SK-N-SH treated with all-trans-retinoic acid at 6 μM for 48 hours (cell line): ENCODE measurements around the gene UBXN1.

Experiments used
- ATAC-seq: fragments of 200-7000 bp; cut with Tn5 transposase; 3 replicates; pipeline ENCODE4 v1.9.1; 2020; ENCODE audit warnings: mild to moderate bottlenecking, moderate library complexity
- BACH2 ChIP-seq: fragments of 250-450 bp; sonication (Bioruptor Pico); IDR thresholded peaks from 2 replicates; pipeline ENCODE4 v1.9.0; 2021; ENCODE audit warnings: mild to moderate bottlenecking, borderline replicate concordance
- CSDC2 ChIP-seq: fragments of 250-450 bp; sonication (Bioruptor Pico); IDR thresholded peaks from 2 replicates; pipeline ENCODE4 v1.5.0; 2020; ENCODE audit warnings: mild to moderate bottlenecking, moderate library complexity
- ESRRG ChIP-seq: fragments of 250-450 bp; sonication (Bioruptor Pico); IDR thresholded peaks from 2 replicates; pipeline ENCODE4 v1.6.1; 2021; ENCODE audit warnings: mild to moderate bottlenecking
- GLIS3 ChIP-seq: fragments of 250-450 bp; sonication (Bioruptor Pico); IDR thresholded peaks from 2 replicates; pipeline ENCODE4 v1.5.0; 2020; ENCODE audit warnings: mild to moderate bottlenecking, moderate library complexity
- ISL1 ChIP-seq: fragments of 250-450 bp; sonication (Bioruptor Pico); IDR thresholded peaks from 2 replicates; pipeline ENCODE4 v2.1.2; 2022; ENCODE audit warnings: mild to moderate bottlenecking, moderate library complexity
- PPARA ChIP-seq: fragments of 250-450 bp; sonication (Bioruptor Pico); IDR thresholded peaks from 2 replicates; pipeline ENCODE4 v1.5.0; 2020; ENCODE audit warnings: mild to moderate bottlenecking, borderline replicate concordance
- RARB ChIP-seq: fragments of 250-450 bp; sonication (Bioruptor Pico); IDR thresholded peaks from 2 replicates; pipeline ENCODE4 v1.8.0; 2021; ENCODE audit warnings: mild to moderate bottlenecking, moderate library complexity
- SNAI2 ChIP-seq: fragments of 250-450 bp; sonication (Bioruptor Pico); IDR thresholded peaks from 2 replicates; pipeline ENCODE4 v1.5.0; 2020; ENCODE audit warnings: mild to moderate bottlenecking, moderate library complexity
- TCF4 ChIP-seq: fragments of 250-450 bp; sonication (Bioruptor Pico); IDR thresholded peaks from 2 replicates; pipeline ENCODE4 v1.8.0; 2021; ENCODE audit warnings: mild to moderate bottlenecking, moderate library complexity, borderline replicate concordance
- TOX ChIP-seq: fragments of 250-450 bp; sonication (Bioruptor Pico); IDR thresholded peaks from 2 replicates; pipeline ENCODE4 v1.8.0; 2021; ENCODE audit warnings: mild to moderate bottlenecking, moderate library complexity, borderline replicate concordance
- ZFP3 ChIP-seq: fragments of 250-450 bp; sonication (Bioruptor Pico); IDR thresholded peaks from 2 replicates; pipeline ENCODE4 v1.5.0; 2020; ENCODE audit warnings: mild to moderate bottlenecking, moderate library complexity
- ZFP30 ChIP-seq: fragments of 450-650 bp; formaldehyde crosslinking; IDR thresholded peaks from 2 replicates; pipeline ENCODE4 v1.5.0; 2022; ENCODE audit warnings: mild to moderate bottlenecking, moderate library complexity
- ZNF565 ChIP-seq: fragments of 450-650 bp; formaldehyde crosslinking; conservative IDR thresholded peaks from 2 replicates; pipeline ENCODE4 v1.5.0; 2020; ENCODE audit warnings: low read depth, mild to moderate bottlenecking, moderate library complexity
- ZNF70 ChIP-seq: fragments of 450-650 bp; formaldehyde crosslinking; IDR thresholded peaks from 2 replicates; pipeline ENCODE4 v1.5.0; 2020; ENCODE audit warnings: mild to moderate bottlenecking, moderate library complexity
- ZNF8 ChIP-seq: fragments of 450-650 bp; formaldehyde crosslinking; IDR thresholded peaks from 2 replicates; pipeline ENCODE4 v1.5.0; 2020; ENCODE audit warnings: mild to moderate bottlenecking, moderate library complexity
- TF ChIP-seq, protein P1 (sequence below): fragments of 250-450 bp; sonication (Bioruptor Pico); IDR thresholded peaks from 2 replicates; pipeline ENCODE4 v1.8.0; 2020; ENCODE audit warnings: mild to moderate bottlenecking, moderate library complexity, borderline replicate concordance
- TF ChIP-seq, protein P2 (sequence below): fragments of 250-450 bp; sonication (Bioruptor Pico); IDR thresholded peaks from 2 replicates; pipeline ENCODE4 v1.5.0; 2020; ENCODE audit warnings: mild to moderate bottlenecking, moderate library complexity
- TF ChIP-seq, protein P3 (sequence below): fragments of 250-450 bp; sonication (Bioruptor Pico); IDR thresholded peaks from 2 replicates; pipeline ENCODE4 v1.5.1; 2021; ENCODE audit warnings: mild to moderate bottlenecking, moderate library complexity
- TF ChIP-seq, protein P4 (sequence below): fragments of 250-450 bp; sonication (Bioruptor Pico); IDR thresholded peaks from 2 replicates; pipeline ENCODE4 v1.8.0; 2021; ENCODE audit warnings: low read depth, mild to moderate bottlenecking, moderate library complexity, borderline replicate concordance

UBXN1 gene

DNA sequence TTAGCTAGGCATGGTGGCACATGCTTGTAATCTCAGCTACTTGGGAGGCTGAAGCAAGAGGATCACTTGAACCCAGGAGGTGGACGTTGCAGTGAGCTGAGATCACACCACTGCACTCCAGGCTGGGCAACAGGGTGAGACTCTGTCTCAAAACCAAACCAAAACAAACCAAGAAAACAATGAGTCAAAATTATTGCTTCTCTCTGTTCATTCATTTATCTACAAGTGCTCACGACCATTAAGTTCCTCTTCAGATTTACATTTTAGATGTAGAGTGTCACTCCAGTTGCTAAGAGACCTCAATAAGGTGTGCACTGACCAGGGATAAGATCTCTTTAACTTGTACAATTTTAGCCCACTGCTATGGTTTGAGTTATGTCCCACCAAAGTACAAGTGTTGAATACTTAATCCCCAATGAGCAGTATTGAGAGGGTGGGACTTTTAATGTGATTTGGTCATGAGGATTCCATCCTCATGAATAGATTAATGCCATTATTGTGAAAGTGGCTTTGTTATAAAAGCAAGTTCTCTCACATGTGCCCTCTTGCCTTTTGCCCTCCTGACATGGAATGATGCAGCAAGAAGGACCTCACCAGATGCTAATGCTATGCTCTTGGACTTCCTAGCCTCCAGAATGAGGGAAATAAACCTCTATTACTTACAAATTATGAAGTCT, 40.6 kb upstream of the UBXN1 start (continued):
- TF ChIP-seq PPARA (CRISPR knock-in tag) (no peak), GLIS3 (no peak), ZNF8 (CRISPR knock-in tag) (no peak), RARB (no peak)
- TF ChIP-seq, protein P1, sequence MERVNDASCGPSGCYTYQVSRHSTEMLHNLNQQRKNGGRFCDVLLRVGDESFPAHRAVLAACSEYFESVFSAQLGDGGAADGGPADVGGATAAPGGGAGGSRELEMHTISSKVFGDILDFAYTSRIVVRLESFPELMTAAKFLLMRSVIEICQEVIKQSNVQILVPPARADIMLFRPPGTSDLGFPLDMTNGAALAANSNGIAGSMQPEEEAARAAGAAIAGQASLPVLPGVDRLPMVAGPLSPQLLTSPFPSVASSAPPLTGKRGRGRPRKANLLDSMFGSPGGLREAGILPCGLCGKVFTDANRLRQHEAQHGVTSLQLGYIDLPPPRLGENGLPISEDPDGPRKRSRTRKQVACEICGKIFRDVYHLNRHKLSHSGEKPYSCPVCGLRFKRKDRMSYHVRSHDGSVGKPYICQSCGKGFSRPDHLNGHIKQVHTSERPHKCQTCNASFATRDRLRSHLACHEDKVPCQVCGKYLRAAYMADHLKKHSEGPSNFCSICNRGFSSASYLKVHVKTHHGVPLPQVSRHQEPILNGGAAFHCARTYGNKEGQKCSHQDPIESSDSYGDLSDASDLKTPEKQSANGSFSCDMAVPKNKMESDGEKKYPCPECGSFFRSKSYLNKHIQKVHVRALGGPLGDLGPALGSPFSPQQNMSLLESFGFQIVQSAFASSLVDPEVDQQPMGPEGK (CRISPR knock-in tag): no peak

DNA sequence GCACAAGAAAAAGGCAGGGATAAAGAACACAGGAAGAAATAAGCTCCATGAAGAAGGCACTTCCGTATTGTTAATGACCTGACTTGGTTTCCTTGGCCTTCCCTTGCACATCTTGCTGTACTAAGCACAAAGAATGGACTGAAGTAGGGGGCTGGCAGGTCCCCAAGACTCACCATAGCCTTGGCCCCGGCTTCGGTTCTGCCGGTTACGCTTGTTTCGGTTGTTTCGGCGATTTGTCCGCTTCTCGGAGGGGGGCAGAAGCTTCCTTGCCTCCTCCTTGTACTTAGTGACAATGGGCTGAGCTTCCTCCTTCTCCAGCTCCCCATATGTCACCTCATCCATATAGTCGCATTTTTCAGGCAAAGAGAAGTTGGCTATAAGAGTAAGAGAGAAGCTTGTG, 37.9 kb upstream of the UBXN1 start:
- ATAC-seq: no peak
- TF ChIP-seq, protein P2, sequence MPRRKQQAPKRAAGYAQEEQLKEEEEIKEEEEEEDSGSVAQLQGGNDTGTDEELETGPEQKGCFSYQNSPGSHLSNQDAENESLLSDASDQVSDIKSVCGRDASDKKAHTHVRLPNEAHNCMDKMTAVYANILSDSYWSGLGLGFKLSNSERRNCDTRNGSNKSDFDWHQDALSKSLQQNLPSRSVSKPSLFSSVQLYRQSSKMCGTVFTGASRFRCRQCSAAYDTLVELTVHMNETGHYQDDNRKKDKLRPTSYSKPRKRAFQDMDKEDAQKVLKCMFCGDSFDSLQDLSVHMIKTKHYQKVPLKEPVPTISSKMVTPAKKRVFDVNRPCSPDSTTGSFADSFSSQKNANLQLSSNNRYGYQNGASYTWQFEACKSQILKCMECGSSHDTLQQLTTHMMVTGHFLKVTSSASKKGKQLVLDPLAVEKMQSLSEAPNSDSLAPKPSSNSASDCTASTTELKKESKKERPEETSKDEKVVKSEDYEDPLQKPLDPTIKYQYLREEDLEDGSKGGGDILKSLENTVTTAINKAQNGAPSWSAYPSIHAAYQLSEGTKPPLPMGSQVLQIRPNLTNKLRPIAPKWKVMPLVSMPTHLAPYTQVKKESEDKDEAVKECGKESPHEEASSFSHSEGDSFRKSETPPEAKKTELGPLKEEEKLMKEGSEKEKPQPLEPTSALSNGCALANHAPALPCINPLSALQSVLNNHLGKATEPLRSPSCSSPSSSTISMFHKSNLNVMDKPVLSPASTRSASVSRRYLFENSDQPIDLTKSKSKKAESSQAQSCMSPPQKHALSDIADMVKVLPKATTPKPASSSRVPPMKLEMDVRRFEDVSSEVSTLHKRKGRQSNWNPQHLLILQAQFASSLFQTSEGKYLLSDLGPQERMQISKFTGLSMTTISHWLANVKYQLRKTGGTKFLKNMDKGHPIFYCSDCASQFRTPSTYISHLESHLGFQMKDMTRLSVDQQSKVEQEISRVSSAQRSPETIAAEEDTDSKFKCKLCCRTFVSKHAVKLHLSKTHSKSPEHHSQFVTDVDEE (CRISPR knock-in tag): no peak
- TF ChIP-seq CSDC2 (CRISPR knock-in tag): no peak
- TF ChIP-seq ESRRG (CRISPR knock-in tag): no peak

DNA sequence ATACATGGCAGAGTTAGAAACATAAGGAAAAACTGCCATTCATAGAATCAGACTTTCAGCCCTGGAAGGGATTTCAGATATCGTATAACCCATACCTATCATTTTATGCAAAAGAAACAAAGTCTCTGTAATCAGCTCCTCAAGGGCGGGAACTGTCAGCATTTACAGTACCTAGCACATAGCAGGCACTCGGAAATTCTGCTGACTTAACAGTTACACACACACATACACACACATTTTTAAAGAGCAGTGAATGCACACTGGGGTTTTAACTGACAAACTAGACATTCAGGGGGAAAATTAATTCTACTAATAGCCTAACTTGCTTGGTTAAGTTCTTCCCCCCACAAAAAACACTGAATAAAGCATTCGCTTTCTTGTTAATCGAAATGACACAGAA, 37.3 kb upstream of the UBXN1 start:
- no peak for ATAC-seq

More for the DNA sequence above, 37.3 kb upstream of the UBXN1 start:
- TF ChIP-seq ZNF70 (CRISPR knock-in tag) (no peak), BACH2 (CRISPR knock-in tag) (no peak), ZNF8 (CRISPR knock-in tag) (no peak), ESRRG (CRISPR knock-in tag) (no peak), CSDC2 (CRISPR knock-in tag) (no peak), TCF4 (CRISPR knock-in tag) (no peak), ZFP30 (CRISPR knock-in tag) (no peak), ISL1 (CRISPR knock-in tag) (no peak), TOX (CRISPR knock-in tag) (no peak), SNAI2 (CRISPR knock-in tag) (no peak), RARB (no peak), ZNF565 (CRISPR knock-in tag) (no peak), ZFP3 (CRISPR knock-in tag) (no peak), GLIS3 (no peak), PPARA (CRISPR knock-in tag) (no peak)
- TF ChIP-seq, protein P3, sequence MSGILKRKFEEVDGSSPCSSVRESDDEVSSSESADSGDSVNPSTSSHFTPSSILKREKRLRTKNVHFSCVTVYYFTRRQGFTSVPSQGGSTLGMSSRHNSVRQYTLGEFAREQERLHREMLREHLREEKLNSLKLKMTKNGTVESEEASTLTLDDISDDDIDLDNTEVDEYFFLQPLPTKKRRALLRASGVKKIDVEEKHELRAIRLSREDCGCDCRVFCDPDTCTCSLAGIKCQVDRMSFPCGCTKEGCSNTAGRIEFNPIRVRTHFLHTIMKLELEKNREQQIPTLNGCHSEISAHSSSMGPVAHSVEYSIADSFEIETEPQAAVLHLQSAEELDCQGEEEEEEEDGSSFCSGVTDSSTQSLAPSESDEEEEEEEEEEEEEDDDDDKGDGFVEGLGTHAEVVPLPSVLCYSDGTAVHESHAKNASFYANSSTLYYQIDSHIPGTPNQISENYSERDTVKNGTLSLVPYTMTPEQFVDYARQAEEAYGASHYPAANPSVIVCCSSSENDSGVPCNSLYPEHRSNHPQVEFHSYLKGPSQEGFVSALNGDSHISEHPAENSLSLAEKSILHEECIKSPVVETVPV (CRISPR knock-in tag): no peak
- TF ChIP-seq, protein P4, sequence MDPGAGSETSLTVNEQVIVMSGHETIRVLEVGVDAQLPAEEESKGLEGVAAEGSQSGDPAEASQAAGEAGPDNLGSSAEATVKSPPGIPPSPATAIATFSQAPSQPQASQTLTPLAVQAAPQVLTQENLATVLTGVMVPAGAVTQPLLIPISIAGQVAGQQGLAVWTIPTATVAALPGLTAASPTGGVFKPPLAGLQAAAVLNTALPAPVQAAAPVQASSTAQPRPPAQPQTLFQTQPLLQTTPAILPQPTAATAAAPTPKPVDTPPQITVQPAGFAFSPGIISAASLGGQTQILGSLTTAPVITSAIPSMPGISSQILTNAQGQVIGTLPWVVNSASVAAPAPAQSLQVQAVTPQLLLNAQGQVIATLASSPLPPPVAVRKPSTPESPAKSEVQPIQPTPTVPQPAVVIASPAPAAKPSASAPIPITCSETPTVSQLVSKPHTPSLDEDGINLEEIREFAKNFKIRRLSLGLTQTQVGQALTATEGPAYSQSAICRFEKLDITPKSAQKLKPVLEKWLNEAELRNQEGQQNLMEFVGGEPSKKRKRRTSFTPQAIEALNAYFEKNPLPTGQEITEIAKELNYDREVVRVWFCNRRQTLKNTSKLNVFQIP: no peak
- TF ChIP-seq, protein P1 (CRISPR knock-in tag): no peak
- TF ChIP-seq, protein P2 (CRISPR knock-in tag): no peak
